ENCODE data around the gene MED12L. TPM values are rescaled to one million over a fixed set of nuclear protein-coding genes. Genes with fewer than 3 reads are reported as not detected.

MED12L gene
- total and polyA plus RNA-seq, 10 of the 15 experiments (the other 5 are each of a cell fraction or from before 2014, with no cell fraction given), result 0.01 to 0.06 (median 0.03) TPM; not detected in 2

- TF ChIP-seq, protein P1, sequence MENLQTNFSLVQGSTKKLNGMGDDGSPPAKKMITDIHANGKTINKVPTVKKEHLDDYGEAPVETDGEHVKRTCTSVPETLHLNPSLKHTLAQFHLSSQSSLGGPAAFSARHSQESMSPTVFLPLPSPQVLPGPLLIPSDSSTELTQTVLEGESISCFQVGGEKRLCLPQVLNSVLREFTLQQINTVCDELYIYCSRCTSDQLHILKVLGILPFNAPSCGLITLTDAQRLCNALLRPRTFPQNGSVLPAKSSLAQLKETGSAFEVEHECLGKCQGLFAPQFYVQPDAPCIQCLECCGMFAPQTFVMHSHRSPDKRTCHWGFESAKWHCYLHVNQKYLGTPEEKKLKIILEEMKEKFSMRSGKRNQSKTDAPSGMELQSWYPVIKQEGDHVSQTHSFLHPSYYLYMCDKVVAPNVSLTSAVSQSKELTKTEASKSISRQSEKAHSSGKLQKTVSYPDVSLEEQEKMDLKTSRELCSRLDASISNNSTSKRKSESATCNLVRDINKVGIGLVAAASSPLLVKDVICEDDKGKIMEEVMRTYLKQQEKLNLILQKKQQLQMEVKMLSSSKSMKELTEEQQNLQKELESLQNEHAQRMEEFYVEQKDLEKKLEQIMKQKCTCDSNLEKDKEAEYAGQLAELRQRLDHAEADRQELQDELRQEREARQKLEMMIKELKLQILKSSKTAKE (IDR thresholded peaks at IDR 0.05; ENCODE audit: low read depth, poor library complexity, severe bottlenecking), result no peak
- TF ChIP-seq GATAD2B (conservative IDR thresholded peaks at IDR 0.05; ENCODE audit: low read depth), result no peak
- TF ChIP-seq CREM (IDR thresholded peaks at IDR 0.05; ENCODE audit: low read depth), result no peak
- TF ChIP-seq NFIC (IDR thresholded peaks at IDR 0.05; ENCODE audit: low read depth, low read length), result no peak
- no peak for TF ChIP-seq CREB1 (IDR thresholded peaks at IDR 0.05; ENCODE audit: low read depth)
- TF ChIP-seq ZNF207 (IDR thresholded peaks at IDR 0.05; ENCODE audit: borderline replicate concordance), result no peak
- TF ChIP-seq SIN3A (IDR thresholded peaks at IDR 0.05; ENCODE audit: low read depth, low read length), result no peak
- TF ChIP-seq PAX8 (IDR thresholded peaks at IDR 0.05), result no peak
- TF ChIP-seq PAX5 (IDR thresholded peaks at IDR 0.05; ENCODE audit: borderline replicate concordance, low read depth, low read length), result no peak
- TF ChIP-seq, protein P2, sequence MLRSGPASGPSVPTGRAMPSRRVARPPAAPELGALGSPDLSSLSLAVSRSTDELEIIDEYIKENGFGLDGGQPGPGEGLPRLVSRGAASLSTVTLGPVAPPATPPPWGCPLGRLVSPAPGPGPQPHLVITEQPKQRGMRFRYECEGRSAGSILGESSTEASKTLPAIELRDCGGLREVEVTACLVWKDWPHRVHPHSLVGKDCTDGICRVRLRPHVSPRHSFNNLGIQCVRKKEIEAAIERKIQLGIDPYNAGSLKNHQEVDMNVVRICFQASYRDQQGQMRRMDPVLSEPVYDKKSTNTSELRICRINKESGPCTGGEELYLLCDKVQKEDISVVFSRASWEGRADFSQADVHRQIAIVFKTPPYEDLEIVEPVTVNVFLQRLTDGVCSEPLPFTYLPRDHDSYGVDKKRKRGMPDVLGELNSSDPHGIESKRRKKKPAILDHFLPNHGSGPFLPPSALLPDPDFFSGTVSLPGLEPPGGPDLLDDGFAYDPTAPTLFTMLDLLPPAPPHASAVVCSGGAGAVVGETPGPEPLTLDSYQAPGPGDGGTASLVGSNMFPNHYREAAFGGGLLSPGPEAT (IDR thresholded peaks at IDR 0.05; ENCODE audit: low read depth), result no peak
These were observed 131.5 kb downstream of the MED12L start (continued) for GRCh38 chr3:151216641-151217607.

All from GM12878 (cell line).